Activated effector memory CD4-positive, alpha-beta T cell treated with anti-CD3 and anti-CD28 coated beads, Interleukin-2, amount 50 U/mL, for 16 hours (primary cell): Measurements from ENCODE around the gene DUSP21.
"Not testable (repeated sequence)": the region's sequence is repeated elsewhere in the genome, so short reads cannot be mapped to it uniquely, and the experiment has no call there.

Experiments
- DNase-seq: peaks from one replicate; pipeline ENCODE4 v3.0.0-alpha.2; 2020

Gene DUSP21

DNA sequence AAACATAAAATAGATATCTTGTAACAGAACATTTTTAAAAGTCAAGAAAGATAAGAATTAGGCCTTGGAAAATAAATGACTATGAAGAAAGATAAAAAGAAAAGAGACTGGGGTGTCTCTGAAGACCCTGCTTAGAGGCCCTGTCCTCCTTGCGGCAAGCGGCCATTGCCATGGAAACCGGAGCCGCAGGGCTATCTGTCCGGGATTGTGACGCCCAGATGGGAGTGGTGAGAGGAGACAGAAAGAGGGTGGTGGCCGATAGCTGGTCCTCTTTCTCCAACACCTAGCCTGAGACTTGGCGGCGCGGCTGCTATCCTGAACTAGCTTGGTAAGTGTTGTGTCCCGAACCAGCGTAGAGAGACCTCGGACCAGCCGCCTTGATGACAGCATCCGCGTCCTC lies at the start of gene DUSP21:
Gene DUSP21, plus strand, starts transcription at position 269 of the 400 bp plus-strand sequence. Its CDS starts 112 bp downstream, at position 381.
- DNase-seq = no peak

DNA sequence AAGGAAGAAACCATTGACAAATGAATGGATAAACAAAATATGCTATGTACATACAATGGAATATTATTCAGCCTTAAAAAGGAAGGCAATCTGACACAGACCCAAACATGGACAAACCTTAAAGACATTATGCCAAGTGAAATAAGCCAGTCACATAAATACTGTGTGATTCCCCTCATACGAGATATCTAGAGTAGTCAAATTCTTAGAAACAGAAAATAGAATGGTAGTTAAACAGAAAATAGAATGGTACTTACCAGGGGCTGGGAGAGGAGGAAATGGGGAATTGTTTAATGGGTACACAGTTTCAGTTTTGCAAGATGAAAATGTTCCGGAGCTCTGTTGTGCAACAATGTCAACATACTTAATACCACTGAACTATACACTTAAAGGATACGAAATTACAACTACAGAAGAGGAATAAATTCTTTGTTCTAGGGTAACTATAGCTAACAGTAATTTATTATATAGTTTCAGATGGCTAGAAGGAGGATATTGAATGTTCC lies 47.8 kb upstream of the DUSP21 start:
- no peak for DNase-seq

DNA sequence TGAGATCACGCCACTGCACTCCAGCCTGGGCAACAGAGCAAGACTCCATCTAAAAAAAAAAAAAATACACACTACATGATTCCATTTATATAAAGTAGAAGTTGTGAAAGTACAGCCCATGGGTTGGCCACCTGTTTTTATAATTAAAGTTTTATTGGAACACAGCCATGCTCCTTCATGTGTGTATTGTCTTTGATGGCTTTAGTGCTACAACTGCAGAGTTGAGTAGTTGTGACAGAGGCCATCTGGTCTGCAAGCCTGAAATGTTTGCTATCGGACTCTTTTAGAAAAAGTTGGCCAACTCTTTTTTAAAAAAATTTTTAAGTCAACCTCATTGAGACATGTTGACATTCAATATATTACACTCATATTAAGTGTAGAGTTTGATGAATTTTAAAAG lies 41.2 kb upstream of the DUSP21 start:
- DNase-seq = no peak

DNA sequence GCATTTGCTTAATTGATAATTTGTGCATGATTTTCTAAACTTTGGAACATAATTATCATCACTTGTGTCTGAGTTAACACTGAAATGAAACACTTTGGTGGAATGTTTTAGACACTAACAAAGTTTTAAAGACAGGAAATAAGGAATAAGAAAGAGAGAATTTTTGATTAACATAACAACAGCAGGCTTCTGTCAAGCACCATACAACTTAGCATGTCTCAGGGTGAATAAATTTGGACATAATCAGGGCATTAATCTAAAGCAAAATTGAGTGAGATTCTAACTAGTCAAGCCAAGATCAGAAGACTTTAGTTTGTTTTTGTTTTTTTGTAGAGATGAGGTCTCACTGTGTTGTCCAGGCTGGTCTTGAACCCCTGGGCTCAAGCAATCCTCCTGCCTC lies 28.1 kb upstream of the DUSP21 start:
- no peak for DNase-seq

DNA sequence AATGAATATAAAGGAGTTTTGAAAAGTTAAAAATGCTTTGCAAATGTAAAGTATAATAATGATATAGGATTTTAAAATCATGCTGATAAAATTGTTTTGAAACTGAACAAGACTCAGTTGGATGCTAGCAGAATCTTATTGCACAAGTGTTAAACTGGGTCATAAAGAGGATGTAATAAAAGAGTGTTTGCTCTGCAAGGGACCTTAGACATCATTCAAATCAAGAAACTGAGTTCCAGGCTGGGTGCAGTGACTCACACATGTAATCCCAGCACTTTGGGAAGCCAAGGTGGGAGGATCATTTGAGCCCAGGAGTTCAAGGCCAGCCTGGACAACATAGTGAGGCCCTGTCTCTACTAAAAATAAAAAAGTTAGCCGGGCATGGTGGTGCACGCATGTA lies 27.5 kb upstream of the DUSP21 start:
- no peak for DNase-seq

DNA sequence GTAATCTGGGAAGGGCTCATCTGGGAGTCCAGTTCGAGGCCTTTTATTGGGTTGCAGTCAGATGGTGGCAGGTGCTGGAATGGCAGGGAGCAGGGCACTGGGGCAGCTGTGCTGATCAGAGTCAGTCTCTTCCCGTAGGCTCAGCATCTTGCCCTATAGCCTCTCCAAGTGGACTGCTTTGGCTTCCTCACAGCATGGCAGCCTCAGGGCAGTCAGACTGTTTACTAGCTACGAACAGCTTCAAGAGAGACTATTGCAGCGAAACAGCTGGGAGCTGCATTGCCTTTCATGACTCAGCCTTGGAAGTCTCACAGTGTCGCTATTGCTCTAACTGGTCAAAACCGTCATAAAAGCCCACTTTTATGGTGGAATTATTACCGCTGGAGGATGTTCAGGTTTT lies 26.8 kb upstream of the DUSP21 start:
- DNase-seq = no peak

DNA sequence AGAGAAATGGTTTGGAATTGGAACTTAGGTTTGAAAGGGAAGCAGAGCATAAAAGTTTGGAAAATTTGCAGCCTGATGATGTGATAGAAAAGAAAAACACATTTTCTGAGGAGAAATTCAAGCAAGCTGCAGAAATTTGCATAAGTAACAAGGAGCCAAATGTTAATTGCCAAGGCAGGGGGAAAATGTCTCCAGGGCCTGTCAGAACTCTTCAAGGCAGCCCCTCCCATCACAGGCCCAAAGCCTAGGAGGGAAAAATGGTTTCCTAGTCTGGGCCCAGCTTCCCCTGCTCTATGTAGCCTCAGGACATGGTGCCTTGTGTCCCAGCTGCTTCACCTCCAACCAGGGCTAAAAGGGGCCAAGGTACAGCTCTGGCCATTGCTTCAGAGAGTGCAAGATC lies 21.2 kb upstream of the DUSP21 start:
- no peak for DNase-seq

DNA sequence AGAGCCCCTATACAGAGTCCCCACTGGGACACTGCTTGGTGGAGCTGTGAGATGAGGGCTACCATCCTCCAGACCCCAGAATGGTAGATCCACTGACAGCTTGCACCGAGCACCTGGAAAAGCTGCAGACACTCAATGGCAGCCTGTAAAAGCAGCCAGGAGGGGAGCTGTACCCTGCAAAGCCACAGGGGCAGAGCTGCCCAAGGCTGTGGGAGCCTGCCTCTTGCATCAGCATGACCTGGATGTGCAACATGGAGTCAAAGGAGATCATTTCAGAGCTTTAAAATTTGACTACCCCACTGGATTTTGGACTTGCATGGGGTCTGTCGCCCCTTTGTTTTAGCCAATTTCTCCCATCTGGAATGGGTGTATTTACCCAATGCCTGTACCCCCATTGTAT lies 20.6 kb upstream of the DUSP21 start:
- not testable (repeated sequence) for DNase-seq

DNA sequence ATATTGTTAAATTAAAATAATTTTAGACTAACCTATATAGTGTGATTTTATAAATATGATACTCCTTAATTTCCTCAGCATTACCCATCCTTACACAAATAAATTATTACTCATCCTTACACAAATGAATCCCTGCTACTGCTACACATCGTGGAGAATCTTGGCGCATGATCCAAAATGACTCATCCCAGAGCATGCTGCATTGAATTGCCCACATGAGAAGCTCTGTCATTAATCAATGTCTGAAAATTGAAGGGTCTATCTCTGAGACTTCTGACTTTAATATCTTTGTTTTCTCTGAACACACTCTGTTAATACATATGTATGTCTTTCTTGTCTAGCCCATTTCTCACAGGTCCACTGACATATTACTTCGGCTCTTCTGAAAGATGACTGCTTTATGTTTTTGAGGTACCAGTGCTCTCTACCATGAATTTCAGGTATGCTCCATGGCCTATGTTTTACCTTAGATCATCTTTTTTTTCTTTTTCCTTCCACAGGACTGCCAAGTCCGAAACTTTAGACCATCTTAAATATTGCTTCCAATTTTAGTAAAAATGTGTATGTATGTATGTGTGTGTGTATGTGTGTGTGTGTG lies 15.7 kb upstream of the DUSP21 start:
- no peak for DNase-seq

DNA sequence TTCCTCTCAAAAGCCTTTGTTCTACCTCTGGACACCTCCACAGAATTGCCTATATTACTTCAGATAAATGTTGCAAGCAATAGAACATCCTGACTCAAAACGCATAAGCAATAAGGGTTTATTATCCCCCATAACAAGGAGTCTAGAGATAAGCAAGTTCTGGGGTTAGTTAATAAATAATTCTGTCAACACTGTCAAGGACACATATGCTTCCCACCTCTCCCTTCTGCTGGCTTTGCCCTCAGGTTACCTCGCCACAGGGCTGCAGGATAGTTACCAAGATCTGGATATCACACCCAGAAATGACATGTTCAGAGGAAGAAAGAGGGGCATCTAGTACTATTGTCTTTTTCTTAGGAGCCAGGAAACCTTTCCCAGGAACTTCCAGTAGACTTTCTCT lies 14.0 kb upstream of the DUSP21 start:
- no peak for DNase-seq

DNA sequence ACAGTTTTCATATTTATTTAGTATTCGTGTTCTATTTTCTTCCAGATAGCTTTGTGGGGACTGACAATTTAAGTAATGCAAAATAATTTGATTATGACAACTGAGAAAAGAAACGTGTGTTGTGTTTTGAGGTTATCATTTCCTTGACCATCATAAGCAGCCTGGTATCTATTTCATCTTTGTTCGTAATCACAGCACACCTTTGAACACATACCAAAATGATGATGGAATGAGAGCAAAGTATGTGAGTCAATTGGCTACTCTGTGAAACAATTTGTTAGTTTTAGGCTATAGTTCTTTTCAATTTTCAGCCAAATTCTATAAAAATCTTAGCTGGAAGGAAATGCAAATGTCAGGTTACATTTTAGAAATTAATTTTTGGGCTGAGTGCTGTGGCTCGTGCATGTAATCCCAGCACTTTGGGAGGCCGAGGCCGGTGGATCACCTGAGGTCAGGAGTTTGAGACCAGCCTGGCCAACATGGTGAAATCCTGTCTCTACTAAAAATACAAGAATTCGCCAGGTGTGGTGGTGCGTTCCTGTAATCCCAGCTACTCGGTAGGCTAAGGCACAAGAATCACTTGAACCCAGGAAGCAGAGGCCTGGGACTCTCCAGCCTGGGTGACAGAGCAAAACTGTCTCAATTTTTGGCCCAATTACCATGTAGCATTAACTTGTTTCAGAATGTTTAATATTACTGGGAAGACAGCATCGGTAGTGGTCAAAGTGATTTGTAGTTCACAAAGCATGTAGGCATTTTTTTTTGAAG lies 1.1 kb upstream of the DUSP21 start:
- DNase-seq = no peak

DNA sequence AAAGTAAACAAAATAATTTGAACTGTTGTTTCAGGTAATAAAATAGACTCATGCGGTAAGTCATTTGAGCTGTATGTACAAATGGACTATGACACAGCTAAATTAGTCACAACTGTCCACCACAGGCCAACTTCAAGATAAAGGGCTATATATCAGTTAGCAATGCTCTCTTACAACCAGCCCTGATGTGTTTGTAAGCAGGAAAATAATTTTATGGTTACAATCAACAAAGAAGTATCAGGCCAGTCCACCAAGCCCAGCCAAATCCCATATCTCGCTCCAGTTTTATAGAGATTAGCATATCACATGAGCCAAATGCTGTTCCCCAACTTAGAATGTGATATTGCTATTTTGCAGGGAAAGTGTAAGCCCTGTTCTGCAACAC lies 511 bp upstream of the DUSP21 start:
- no peak for DNase-seq

DNA sequence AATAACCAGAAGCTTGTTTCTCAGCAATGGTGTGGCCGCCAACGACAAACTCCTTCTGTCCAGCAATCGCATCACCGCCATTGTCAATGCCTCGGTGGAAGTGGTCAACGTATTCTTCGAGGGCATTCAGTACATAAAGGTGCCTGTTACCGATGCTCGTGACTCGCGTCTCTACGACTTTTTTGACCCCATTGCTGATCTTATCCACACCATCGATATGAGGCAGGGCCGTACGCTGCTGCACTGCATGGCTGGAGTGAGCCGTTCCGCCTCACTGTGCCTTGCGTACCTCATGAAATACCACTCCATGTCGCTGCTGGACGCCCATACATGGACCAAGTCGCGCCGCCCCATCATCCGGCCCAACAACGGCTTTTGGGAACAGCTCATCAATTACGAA lies 383 bp downstream of the DUSP21 start:
- DNase-seq = no peak

DNA sequence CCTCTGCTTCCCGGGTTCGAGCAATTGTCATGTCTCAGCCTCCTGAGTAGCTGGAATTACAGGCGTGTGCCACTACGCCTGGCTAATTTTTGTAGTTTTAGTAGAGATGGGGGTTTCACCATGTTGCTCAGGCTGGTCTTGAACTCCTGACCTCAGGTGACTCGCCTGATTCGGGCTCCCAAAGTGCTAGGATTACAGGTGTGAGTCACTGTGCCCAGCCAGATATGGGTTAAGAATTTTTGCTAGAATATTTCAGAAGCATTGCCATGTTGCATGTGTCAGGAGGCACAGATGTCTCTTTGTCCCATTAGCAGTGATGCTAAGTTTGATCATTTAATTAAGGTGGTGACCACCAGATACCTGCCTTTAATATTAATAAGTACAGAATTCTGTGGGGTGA lies 7.1 kb downstream of the DUSP21 start:
- DNase-seq = not testable (repeated sequence)

DNA sequence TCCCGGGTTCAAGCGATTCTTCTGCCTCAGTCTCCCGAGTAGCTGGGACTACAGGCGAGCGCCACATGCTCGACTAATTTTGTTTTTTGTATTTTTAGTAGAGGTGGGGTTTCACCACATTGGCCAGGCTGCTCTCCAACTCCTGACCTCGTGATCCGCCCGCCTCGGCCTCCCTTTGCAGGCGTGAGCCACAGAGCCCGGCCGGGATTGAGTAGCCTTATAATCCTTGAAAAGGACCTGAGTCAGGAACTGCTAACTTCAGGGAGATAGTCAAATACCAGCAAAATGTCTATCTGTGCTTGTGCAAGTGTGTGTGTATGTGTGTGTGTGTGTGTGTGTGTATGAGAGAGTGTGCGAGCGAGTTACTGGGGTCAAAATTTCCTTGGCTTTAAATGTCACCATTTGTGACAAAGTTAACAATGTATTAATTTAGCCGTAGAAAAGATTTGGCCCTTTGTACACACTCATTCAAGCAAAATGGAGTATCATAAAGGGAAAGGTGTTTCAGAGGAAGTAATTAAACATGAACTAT lies 27.4 kb downstream of the DUSP21 start:
- no peak for DNase-seq

DNA sequence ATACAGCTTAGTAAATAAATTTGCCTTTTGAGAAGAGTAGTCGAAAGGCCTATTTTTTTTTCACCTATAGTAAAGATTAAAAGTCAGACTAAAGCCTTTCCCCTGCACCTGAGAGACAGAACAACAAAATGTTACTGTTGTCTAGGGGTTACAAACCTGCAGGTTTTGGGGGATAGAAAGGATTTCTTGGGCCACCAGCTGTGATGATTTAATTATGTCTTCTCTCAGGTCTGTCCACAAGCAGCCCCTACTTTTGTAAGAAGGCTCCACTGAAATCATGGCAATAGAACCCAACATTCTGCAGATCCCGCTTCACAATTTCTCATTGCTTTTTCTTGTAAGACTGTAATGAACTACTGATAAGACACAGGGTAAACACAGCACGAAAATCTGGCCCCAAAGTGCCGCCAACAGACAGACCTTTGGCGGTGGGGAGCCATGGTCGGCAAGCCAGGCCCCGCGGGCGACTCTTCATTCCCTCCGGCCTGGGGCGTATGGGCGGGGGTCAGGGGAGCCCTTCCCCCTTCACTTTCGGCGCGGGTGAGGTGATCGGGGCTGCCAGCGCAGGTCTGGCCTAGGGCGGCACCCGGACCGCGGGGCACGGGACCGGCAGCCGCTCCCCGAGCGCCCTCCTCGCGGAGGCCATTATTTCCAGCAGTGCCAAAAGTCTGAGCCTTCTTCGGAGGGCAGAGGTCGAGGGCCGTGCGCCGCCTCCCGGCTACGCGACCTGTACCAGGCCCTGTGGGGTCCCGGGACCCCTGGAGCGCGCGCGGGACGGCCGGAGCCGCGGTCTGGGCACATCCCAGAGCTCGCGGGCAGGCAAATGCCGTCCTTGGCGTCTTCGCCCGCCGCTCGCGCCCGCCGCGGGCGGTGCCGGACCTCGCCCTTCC lies 28.4 kb downstream of the DUSP21 start:
- peak; percentile 76 for DNase-seq

DNA sequence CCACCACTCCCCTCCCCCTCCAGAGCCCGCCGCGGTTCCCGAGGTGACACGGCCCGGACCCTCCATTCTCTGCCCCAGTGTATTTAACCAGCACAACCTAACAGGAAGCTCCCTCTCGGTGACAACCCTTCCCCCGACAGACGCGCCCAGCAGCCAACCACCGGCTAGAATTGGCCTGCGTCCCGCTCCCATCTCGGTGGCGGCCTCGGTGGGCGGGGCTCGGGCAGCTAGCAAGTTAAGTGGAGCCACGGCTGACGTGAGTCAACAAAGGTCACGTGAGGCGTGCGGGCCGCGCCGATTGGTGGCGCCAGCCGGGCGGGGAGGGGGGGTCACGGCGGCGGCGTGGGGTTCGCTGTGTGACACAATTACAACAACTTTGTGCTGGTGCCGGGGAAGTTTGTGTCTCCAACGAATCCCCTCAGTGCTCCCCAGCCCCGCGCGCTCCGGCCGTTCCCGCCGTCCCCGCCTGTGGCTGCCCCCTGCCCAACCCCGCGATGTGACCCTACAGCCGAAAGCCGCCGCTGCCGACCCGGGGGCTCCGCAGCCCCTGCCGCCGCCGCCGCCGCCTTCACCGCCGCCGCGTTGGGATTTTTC lies 29.1 kb downstream of the DUSP21 start, which contains the start of gene KDM6A:
Gene KDM6A, plus strand, starts transcription at position 368 of the 594 bp plus-strand sequence. CDS start 364 bp downstream, outside the sequence.
- DNase-seq = peak; percentile 98

DNA sequence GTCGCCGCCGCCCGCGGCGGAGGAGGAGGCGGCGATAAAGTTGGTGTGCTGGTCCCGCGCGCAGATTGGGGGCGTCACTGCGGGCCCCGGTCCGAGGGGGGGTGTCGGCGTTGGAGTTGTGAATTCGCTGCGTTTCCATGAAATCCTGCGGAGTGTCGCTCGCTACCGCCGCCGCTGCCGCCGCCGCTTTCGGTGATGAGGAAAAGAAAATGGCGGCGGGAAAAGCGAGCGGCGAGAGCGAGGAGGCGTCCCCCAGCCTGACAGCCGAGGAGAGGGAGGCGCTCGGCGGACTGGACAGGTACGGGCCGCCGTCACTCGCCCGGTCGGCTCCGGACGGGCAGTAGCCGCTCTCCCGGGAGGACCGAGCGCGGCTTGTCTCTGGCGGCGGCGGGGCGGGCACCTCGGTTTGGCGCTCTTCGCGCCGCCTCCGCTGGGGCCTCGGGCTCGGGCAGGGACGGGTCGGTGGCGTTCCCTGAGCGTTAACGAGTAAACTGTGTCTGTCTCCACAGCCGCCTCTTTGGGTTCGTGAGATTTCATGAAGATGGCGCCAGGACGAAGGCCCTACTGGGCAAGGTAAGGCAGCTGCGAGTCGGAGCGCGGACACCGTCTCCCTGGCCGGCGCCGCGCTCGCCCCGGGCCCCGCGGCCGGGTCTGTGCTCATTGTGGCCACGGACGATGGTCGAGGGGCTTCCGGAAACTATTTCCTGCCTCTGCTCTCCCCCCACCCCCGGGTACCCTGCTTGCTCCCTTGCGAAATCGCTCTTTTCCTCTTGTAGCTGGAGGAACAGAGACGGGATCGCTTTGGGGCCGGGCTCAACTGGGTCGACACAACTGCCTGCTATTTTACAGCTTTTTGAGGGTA lies 29.8 kb downstream of the DUSP21 start:
- peak; percentile 79 for DNase-seq

DNA sequence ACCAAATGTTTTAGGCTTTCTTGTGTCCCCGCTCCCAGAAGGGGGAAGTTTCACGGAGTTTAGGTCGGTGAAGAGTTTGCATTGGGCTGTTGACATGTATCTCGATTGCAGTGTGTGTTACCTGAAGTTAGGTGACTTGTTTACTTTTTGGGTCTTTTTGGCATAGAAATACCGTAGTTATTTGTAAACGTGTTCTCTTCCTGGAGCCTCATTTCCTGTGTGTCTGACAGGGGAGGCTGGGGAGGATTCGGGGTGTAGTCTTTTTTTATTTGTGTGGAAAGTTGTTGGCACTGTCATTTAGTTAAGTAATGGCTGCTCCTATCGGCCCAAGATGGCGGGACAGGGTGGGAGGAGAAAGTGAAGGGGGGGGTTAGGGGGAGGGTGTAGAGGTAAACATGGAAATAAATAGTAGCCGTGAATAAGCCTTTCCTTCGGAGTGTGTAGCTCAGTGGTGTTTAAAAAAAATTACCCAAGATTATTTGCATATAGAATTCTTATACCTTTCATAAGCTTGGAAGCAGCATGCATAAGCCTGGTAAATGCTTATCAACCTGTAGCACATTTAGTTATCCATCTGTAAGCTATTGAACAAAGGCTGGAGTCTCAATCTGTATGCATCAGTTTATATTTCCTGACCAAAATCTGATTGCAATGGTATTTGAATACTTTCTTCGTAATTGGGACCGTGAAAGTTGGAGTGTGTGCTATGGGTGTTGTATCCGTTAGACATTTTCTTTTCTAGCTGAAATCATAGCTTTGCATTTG lies 30.8 kb downstream of the DUSP21 start:
- DNase-seq = peak; percentile 76

DNA sequence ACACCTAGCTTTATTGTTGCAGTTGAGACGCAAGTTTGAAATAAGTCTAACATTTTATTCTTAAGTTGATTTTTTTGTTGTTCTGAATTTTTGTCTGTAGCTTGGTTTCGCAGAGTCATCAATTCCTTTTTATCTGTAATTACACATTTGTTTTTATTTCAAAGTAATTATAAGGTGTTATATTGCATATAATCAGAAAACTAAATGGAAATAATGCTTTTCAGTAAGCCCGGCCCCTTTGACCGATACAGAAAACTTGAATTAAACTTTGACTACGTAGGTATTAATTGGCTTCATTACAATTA lies 31.3 kb downstream of the DUSP21 start:
- DNase-seq = no peak

DNA sequence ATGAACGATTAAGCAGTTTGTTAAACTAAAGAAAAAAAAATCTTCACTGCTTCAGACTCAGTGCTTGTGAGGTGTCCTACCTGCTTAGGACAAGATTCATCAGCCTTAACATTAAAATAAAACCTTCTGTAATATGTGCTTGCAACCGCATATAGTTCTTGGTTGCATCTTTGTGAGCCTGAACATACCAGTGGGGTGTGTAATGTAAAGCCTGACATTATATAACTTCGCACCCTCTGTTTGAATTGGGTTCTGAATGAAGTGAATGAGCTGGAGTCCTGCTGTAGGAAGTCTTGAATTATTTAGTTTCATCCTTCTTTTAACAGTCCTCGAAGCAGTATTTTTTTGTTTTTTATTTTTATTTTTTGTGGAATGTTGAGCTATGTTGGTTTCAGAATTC lies 32.3 kb downstream of the DUSP21 start:
- no peak for DNase-seq
